ENCODE data around the gene TSHZ2. TPM values are rescaled to one million over a fixed set of nuclear protein-coding genes. Genes with fewer than 3 reads are reported as not detected.

Gene TSHZ2
- total RNA-seq, 4 donors from 2014 or later = 10.3 to 15.0 (median 12.9) TPM

DNA sequence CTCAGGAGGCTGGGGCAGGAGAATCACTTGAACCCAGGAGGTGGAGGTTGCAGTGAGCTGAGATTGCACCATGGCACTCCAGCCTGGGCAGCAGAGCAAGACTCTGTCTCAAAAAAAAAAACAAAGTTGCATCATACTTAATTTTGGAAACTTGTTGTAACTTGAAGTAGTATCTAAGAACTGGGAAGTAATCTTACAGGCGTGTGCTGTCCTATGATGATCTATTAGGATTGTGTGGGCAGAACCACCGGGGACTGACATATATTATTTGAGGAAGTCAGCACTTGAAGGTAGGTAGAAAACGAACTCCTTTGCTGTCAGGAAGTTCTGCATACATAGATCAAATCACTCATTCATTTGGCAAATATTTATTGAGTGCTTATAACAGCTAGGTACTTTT is 433.0 kb downstream of the TSHZ2 start:
- Histone ChIP-seq H3K9me3 (peaks cover 0 to 13% (median 0%) of the 10 kb centered on the region in 4 donors), H3K36me3 (no peaks in the 10 kb centered on the region), H3K27me3 (no peaks in the 10 kb centered on the region), H3K4me1 (peaks cover 0 to 5% (median 0%) of the 10 kb centered on the region in 4 donors), H3K4me3 (no peak overlapping the region), H3K27ac (replicated peaks in 1 of 4) (no peak overlapping the region)
- TF ChIP-seq POLR2AphosphoS5 (IDR thresholded peaks at IDR 0.05) (no peak), EP300 (IDR thresholded peaks at IDR 0.05) (no peak), POLR2A (IDR thresholded peaks at IDR 0.05; ENCODE audit: low read depth) (no peak)
- TF ChIP-seq, protein P1, sequence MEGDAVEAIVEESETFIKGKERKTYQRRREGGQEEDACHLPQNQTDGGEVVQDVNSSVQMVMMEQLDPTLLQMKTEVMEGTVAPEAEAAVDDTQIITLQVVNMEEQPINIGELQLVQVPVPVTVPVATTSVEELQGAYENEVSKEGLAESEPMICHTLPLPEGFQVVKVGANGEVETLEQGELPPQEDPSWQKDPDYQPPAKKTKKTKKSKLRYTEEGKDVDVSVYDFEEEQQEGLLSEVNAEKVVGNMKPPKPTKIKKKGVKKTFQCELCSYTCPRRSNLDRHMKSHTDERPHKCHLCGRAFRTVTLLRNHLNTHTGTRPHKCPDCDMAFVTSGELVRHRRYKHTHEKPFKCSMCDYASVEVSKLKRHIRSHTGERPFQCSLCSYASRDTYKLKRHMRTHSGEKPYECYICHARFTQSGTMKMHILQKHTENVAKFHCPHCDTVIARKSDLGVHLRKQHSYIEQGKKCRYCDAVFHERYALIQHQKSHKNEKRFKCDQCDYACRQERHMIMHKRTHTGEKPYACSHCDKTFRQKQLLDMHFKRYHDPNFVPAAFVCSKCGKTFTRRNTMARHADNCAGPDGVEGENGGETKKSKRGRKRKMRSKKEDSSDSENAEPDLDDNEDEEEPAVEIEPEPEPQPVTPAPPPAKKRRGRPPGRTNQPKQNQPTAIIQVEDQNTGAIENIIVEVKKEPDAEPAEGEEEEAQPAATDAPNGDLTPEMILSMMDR (IDR thresholded peaks at IDR 0.05) = no peak
- intact Hi-C loops (cut with DNase I) = no loop called here
- no peak for DNase-seq (ENCODE audit: extremely low spot score)
- 68% methylated on average over 3 of the region's 3 CpGs for WGBS

DNA sequence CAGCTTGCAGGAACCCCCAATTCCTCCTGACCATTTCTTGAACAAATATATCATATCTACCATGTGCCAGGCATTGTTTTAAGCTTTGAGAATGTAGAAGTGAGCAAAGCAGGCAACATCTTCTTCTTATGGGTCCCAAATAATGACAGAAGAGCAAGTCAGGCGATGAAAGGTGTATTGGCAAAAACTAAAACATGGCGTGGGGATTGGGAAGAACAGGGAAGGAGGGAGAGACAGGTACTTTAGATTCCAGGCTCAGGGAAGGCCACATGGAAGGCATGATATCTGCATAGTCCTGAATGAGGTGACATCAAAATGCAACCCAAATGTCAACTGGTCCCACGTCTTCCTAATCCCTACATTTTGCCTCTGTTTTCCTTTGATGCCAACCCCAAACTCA is 434.4 kb downstream of the TSHZ2 start:
- no peaks in the 10 kb centered on the region for H3K36me3 ChIP-seq
- no peak overlapping the region for H3K27ac ChIP-seq (replicated peaks in 1 of 4)
- intact Hi-C loops (cut with DNase I) = no loop called here
- H3K27me3 ChIP-seq = no peaks in the 10 kb centered on the region
- no peak for DNase-seq (ENCODE audit: extremely low spot score)
- TF ChIP-seq POLR2AphosphoS5 (IDR thresholded peaks at IDR 0.05) = no peak
- no peak overlapping the region for H3K4me3 ChIP-seq
- 93% methylated on average over 3 of the region's 3 CpGs for WGBS
- H3K9me3 ChIP-seq = peaks cover 0 to 13% (median 0%) of the 10 kb centered on the region in 4 donors
- H3K4me1 ChIP-seq = peaks cover 0 to 5% (median 0%) of the 10 kb centered on the region in 4 donors

DNA sequence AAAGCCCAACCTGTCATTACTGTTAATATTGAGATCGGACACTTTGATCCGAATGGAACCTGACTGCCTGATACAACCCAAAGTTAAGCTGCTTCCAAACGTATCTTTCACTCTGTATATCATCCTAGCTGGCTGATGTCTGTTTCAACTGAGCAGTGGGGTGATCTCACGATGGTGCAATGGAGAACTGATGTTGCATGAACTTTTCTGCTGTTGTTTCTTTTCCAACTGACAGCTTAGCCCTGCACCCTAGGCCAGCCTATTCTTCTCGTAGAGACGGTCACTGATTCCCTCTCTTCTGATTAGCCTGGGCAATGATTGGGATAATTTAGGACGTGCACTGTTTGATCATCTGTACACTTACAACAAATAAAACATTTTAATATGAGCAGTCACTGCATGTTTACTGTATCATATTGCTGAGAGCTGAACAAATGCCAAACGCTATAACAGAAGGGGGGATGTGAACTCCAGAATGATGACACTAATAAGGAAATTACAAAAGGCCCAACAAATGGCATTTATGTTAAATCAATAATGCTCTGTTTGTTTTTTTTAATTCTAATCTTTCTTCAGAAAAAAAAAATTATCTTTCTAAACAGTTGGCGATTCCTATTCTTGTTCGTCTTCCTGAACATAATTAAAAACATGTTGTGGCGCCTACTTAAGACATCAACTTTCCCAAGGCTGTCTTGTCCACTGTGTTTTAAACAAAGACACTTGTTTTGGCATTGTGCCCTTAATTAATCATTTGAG is 436.7 kb downstream of the TSHZ2 start:
- no peaks in the 10 kb centered on the region for H3K9me3 ChIP-seq
- H3K36me3 ChIP-seq = no peaks in the 10 kb centered on the region
- 65% methylated on average over 11 of the region's 11 CpGs for WGBS
- peak overlapping the region in 1 of 4 donors; percentile 44 for H3K27ac ChIP-seq (replicated peaks in 1 of 4)
- TF ChIP-seq POLR2A (IDR thresholded peaks at IDR 0.05; ENCODE audit: low read depth) (no peak), POLR2AphosphoS5 (IDR thresholded peaks at IDR 0.05) (no peak), EP300 (IDR thresholded peaks at IDR 0.05) (no peak)
- TF ChIP-seq, protein P1 (IDR thresholded peaks at IDR 0.05) = no peak
- intact Hi-C loops (cut with DNase I) = no loop called here
- peaks cover 0 to 5% (median 0%) of the 10 kb centered on the region in 4 donors for H3K4me1 ChIP-seq
- H3K4me3 ChIP-seq = no peak overlapping the region
- DNase-seq (ENCODE audit: extremely low spot score) = no peak
- no peaks in the 10 kb centered on the region for H3K27me3 ChIP-seq

DNA sequence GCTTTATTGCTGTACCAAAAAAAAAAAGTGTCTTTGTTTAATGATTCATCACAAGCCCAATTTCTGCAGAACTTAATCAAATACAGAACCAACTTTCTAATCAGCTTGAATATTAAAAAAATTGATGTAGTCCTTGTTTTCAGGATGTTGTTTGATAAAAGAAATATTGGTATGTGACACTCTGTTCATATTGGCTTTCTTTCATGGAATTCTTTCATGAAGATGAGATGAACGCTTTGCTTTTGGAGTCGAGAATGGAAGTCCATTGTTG is 437.2 kb downstream of the TSHZ2 start:
- no peak overlapping the region for H3K27ac ChIP-seq (replicated peaks in 1 of 4)
- TF ChIP-seq POLR2AphosphoS5 (IDR thresholded peaks at IDR 0.05) (no peak), EP300 (IDR thresholded peaks at IDR 0.05) (no peak), POLR2A (IDR thresholded peaks at IDR 0.05; ENCODE audit: low read depth) (no peak)
- TF ChIP-seq, protein P1 (IDR thresholded peaks at IDR 0.05) = no peak
- intact Hi-C loops (cut with DNase I) = no loop called here
- H3K4me1 ChIP-seq = peaks cover 0 to 5% (median 0%) of the 10 kb centered on the region in 4 donors
- no peaks in the 10 kb centered on the region for H3K27me3 ChIP-seq
- no peak overlapping the region for H3K4me3 ChIP-seq
- DNase-seq (ENCODE audit: extremely low spot score) = no peak
- 79% methylated on average over 2 of the region's 2 CpGs for WGBS
- H3K9me3 ChIP-seq = no peaks in the 10 kb centered on the region
- no peaks in the 10 kb centered on the region for H3K36me3 ChIP-seq

DNA sequence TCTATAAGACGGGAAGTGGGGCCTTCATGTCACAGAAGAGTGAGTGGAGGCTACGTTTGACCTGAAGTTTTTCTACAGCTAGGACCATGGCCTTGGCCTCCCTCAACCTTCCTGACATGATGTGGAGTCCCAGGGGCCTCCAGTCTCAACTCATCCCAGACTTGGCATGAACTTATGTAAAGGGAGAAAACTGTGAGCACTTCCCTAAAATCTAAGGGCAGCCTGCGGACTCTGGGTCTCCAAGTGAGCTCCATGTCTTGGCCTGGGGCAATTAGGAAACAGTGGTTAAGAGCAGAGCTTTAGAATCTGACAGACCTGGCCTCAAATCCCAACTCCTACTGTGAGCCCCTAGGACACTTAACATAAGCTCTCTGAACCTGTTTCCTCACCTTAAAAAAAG is 439.0 kb downstream of the TSHZ2 start:
- intact Hi-C loops (cut with DNase I) = no loop called here
- DNase-seq (ENCODE audit: extremely low spot score) = no peak
- Histone ChIP-seq H3K27me3 (no peaks in the 10 kb centered on the region), H3K4me3 (no peak overlapping the region), H3K27ac (replicated peaks in 1 of 4) (no peak overlapping the region), H3K9me3 (no peaks in the 10 kb centered on the region), H3K36me3 (no peaks in the 10 kb centered on the region), H3K4me1 (peaks cover 0 to 5% (median 0%) of the 10 kb centered on the region in 4 donors)
- 87% methylated on average over 3 of the region's 3 CpGs for WGBS
- TF ChIP-seq EP300 (IDR thresholded peaks at IDR 0.05) (no peak), POLR2A (IDR thresholded peaks at IDR 0.05; ENCODE audit: low read depth) (no peak), POLR2AphosphoS5 (IDR thresholded peaks at IDR 0.05) (no peak)
- TF ChIP-seq, protein P1 (IDR thresholded peaks at IDR 0.05) = no peak

Data from esophagus muscularis mucosa (tissue), 4 donors.